CD4-positive, alpha-beta T cell treated with Interleukin-15 for 4 hours (primary cell): ENCODE data around the gene CTIF.

Experiments
- DNase-seq: peaks from one replicate; pipeline ENCODE4 v3.0.0-alpha.2; 2020; ENCODE audit warnings: low spot score

The CTIF gene

DNA sequence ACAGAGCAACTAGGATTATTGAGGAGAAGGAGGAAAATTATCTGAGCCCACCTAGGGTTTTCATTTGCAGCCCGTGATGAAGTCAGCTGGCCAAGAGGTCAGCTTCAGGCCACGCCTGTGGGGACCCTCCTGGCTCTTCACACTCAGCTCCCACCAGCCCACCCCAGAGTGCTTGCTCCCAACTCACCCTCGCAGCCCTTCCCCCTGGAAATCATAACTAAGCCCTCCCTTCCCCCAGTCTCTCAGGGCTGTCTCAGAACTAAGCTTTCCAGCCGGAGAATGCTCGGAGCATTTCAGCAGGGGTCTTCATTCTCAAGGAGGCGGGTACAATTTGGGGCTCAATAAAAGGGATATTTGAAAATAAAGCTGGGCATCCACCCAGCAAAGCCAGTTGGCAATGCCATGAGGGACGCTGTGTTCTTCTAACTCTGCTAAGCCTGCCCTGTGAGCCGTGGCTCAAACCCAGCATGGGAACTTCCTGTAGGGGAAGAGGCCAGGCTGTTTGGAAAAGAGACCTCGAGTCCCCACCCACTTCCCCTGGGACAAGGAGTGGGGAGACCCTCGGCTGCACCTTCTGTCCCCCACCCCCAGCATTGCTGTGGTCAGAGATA lies 194.9 kb downstream of the CTIF start:
- no peak for DNase-seq

DNA sequence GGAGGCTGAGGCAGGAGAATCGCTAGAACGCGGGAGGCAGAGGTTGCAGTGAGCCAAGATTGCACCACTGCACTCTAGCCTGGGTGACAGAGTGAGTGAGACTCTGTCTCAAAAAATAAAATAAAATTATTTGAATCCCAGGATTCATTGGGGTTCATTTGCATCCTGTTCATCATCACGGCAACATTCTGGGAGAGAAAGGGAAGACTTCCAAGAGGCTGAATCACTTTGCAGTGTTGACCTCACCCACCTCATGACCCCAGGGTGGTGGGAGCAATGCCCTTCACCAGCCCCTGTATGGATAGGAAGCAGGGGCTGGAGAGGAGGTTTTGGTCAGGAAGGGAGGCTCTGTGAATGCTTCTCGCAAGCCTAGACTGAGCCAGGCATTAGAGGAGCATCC lies 195.6 kb downstream of the CTIF start:
- DNase-seq: no peak

DNA sequence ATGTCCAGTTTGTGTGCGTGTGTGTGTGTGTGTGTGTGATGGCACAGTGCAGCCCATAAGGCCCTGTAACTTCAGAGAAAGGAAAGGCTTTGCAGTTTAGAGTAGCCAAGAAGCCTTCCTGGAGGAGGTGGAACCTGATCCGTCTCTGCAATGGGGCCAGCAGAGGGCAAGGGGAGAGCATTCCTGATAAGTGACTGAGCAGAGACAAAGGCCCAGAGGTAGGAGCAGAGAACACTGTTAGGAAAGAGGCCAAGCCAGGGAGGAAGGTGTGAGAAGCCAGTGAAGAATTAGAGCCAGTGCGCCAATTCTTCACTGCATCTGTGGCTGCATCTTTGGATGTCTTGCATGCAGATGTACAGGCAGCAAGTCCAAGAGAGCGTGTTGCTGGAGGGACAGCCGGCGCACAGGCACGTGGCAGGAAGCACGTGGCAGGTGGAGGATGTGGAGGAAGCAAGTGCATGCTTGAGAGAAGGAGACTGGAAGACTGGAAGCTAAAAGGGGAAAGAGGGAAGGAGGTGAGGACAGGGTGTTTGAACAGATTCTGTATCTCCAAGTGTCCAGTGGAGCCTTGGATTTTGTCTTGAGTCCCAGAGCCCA lies 196.3 kb downstream of the CTIF start:
- no peak for DNase-seq

DNA sequence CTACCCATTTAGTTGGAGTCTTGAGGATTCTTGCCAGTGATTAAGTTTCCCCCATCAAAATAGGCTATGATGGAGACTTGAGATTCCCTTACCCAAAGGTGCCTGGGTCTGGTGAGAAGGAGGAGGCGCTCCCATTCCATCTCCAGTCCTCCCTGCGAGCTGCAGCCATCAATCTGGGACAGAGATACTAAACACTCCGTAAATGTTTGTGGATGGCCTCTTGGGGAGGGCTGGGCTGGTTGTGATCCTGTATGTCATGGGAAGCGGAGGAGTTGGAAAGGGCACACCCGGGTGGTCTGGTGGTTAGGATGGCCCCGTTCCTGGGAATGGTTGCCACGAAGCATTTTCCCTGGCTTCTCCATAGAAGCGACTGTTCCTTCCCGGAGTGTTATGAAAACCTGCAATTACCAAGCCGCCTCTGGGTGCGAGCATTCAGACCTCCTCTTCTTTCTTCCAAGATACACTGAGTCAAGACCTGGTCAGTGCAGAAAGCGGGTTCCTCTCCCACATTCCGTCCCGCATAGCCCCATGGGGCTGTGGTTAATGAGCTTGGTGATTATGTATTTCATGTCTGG lies 196.9 kb downstream of the CTIF start:
- no peak for DNase-seq

- no peak for DNase-seq
These were observed 197.8 kb downstream of the CTIF start for GRCh38 chr18:48736321-48737260.

GRCh38 chr18:48739266-48740067 lies 200.6 kb downstream of the CTIF start:
- no peak for DNase-seq

DNA sequence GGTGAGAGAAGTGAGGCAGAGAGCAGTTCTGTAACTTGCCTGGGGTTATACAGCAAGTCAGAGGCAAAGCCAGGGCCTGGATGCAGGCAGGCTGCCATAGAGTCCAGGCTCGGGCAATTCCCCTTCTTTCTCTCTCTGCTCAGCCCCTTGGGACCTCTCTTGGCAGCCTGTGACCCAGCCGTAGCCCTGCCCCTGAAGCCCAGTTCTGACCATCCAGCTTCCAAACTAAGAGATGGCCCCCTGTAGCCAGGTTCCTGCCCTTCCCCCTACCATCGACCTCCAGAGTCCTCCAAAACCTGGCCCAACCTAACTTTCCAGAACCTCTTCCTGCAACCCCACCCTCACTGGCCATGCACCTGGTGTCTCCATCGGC lies 201.2 kb downstream of the CTIF start:
- no peak for DNase-seq

GRCh38 chr18:48740851-48741485 lies 202.1 kb downstream of the CTIF start:
- no peak for DNase-seq

DNA sequence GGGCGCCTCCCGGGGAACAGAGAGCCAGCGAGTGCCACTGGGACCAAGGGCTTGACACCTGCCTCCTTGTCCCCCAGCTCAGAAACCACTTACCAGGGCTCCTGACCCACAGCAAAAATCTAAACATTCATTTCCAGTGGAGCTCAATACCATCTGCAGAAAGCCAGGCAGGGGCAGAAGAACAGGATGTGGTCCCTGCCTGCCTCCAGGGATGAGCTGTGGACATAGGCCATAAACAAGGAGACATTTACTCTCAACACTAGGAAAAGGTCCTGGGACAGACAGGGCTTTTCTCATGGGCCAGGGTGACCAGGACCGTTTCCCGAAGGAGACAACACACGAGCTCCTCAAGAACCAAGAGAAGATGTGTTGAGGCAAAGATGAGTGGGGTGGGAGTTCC lies 203.0 kb downstream of the CTIF start:
- no peak for DNase-seq

DNA sequence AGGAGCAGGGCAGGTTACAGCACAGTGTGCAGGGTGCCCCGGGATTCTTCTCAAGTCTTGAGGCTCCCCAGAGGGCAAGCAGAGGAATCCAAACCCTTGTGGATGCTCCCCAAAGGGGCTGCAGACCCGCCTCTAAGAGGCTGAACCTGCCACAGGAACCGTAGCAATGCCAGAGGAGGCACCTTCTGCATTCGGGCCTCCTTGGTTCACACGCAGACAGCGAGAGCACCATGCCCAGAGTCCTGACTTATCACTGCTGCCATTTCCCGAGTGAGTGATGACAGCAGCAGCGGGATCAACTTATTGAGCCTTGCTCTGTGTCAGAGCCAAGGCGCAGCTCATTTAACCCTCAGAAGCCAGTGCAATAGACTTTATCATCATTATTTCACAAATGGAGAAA lies 203.5 kb downstream of the CTIF start:
- no peak for DNase-seq

- no peak for DNase-seq
These were observed 204.1 kb downstream of the CTIF start for GRCh38 chr18:48742706-48743475.

- no peak for DNase-seq
These were observed 205.1 kb downstream of the CTIF start for GRCh38 chr18:48743886-48744285.

GRCh38 chr18:48745293-48745692 lies 206.5 kb downstream of the CTIF start:
- DNase-seq: no peak

- no peak for DNase-seq
These were observed 210.9 kb downstream of the CTIF start for GRCh38 chr18:48749768-48750167.

- no peak for DNase-seq
These were observed 211.8 kb downstream of the CTIF start for GRCh38 chr18:48750485-48751175.

- DNase-seq: no peak
These were observed 213.1 kb downstream of the CTIF start for GRCh38 chr18:48751727-48752468.

GRCh38 chr18:48752478-48752877 lies 213.6 kb downstream of the CTIF start:
- no peak for DNase-seq

DNA sequence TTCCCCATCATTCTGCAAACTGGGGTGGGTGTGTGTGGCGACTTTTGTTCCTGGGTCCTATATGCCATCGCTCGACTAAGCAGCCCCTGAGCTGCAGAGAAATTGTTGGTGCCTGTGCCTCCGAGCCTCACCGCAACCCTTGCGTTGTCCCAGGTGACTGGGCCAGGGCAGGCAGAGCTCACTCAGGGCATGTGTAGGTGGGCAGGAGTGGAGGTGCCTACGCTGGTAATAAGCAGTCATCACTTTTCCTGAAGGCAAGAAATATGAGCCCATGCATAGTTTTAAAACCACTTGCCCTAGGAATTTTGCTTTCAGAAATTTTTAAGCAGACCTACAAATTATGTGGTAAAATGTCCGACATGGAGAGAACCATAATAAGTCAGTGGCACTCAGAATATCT lies 214.1 kb downstream of the CTIF start:
- no peak for DNase-seq

DNA sequence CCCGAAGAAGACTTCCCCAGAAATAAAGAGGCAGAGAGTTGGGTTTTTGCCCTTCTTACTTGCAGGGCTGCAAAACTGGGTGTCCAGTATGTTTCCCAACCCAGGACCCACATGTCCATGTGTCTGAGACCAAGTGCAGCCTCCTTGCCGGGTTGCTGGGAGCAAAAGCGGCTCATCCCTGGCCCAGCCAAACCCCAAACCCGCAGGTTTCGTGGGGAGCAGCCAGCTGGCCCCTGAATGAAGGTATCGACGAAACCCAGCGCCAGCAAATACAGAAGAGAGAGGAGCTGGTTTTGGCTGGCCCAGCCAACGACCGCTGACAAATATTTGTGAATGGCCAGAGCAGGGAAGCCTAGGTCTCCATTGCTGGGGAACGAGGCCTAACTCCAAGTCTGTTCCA lies 214.9 kb downstream of the CTIF start:
- DNase-seq: no peak
